ENCODE results near the gene NSUN4. TPM values are rescaled to one million over a fixed set of nuclear protein-coding genes. Genes with fewer than 3 reads are reported as not detected.

The NSUN4 gene
- total RNA-seq, 2 donors from 2014 or later: 18.3 to 19.0 TPM

GRCh38 chr1:46405724-46406123, 65.1 kb downstream of the NSUN4 start:
- intact Hi-C loops (cut with DNase I): no loop called here
- Histone ChIP-seq H3K4me1 (no peaks in the 10 kb centered on the region), H3K9ac (ENCODE audit: low read depth in 2 of 2, low read length in 2 of 2) (no peak overlapping the region)

GRCh38 chr1:46406881-46407608, 66.4 kb downstream of the NSUN4 start:
- Histone ChIP-seq H3K9ac (ENCODE audit: low read depth in 2 of 2, low read length in 2 of 2) (no peak overlapping the region), H3K36me3 (no peaks in the 10 kb centered on the region), H3K27ac (no peak overlapping the region), H3K4me3 (no peak overlapping the region), H3K27me3 (no peaks in the 10 kb centered on the region), H3K4me1 (no peaks in the 10 kb centered on the region), H3K9me3 (no peaks in the 10 kb centered on the region)
- TF ChIP-seq CTCF (IDR thresholded peaks at IDR 0.05): no peak
- DNase-seq: no peak
- intact Hi-C loops (cut with DNase I): no loop called here

More at GRCh38 chr1:46405724-46406123, 65.1 kb downstream of the NSUN4 start:
- TF ChIP-seq CTCF (IDR thresholded peaks at IDR 0.05): no peak
- no peaks in the 10 kb centered on the region for H3K27me3 ChIP-seq
- H3K9me3 ChIP-seq: no peaks in the 10 kb centered on the region
- H3K27ac ChIP-seq: no peak overlapping the region
- H3K36me3 ChIP-seq: no peaks in the 10 kb centered on the region
- DNase-seq: no peak
- H3K4me3 ChIP-seq: no peak overlapping the region

GRCh38 chr1:46407636-46408035, 67.0 kb downstream of the NSUN4 start:
- no peak overlapping the region for H3K4me3 ChIP-seq
- H3K27ac ChIP-seq: no peak overlapping the region
- intact Hi-C loops (cut with DNase I): no loop called here
- no peaks in the 10 kb centered on the region for H3K36me3 ChIP-seq
- no peaks in the 10 kb centered on the region for H3K9me3 ChIP-seq
- DNase-seq: no peak
- TF ChIP-seq CTCF (IDR thresholded peaks at IDR 0.05): no peak
- H3K4me1 ChIP-seq: no peaks in the 10 kb centered on the region
- no peaks in the 10 kb centered on the region for H3K27me3 ChIP-seq
- no peak overlapping the region for H3K9ac ChIP-seq (ENCODE audit: low read depth in 2 of 2, low read length in 2 of 2)

- H3K4me3 ChIP-seq: no peak overlapping the region
- H3K27me3 ChIP-seq: no peaks in the 10 kb centered on the region
- intact Hi-C loops (cut with DNase I): no loop called here
- TF ChIP-seq CTCF (IDR thresholded peaks at IDR 0.05): no peak
- no peaks in the 10 kb centered on the region for H3K4me1 ChIP-seq
- no peaks in the 10 kb centered on the region for H3K9me3 ChIP-seq
- H3K9ac ChIP-seq (ENCODE audit: low read depth in 2 of 2, low read length in 2 of 2): no peak overlapping the region
- no peak for DNase-seq
- no peaks in the 10 kb centered on the region for H3K36me3 ChIP-seq
- H3K27ac ChIP-seq: no peak overlapping the region
Observed at GRCh38 chr1:46408356-46409062, 67.9 kb downstream of the NSUN4 start.

- H3K36me3 ChIP-seq: no peaks in the 10 kb centered on the region
- no peak overlapping the region for H3K9ac ChIP-seq (ENCODE audit: low read depth in 2 of 2, low read length in 2 of 2)
- H3K4me3 ChIP-seq: no peak overlapping the region
- no peak for TF ChIP-seq CTCF (IDR thresholded peaks at IDR 0.05)
- H3K27me3 ChIP-seq: no peaks in the 10 kb centered on the region
- H3K27ac ChIP-seq: no peak overlapping the region
- no peak for DNase-seq
- H3K4me1 ChIP-seq: no peaks in the 10 kb centered on the region
- H3K9me3 ChIP-seq: no peaks in the 10 kb centered on the region
- intact Hi-C loops (cut with DNase I): no loop called here
Observed at GRCh38 chr1:46409063-46409372, 68.4 kb downstream of the NSUN4 start.

Data from colonic mucosa (tissue), 4 donors.